Myocyte (in vitro differentiated cells): ENCODE measurements around the gene DAPK1. TPM values are rescaled to one million over a fixed set of nuclear protein-coding genes. Genes with fewer than 3 reads are reported as not detected.

Source experiments
- DNase-seq: peaks from one replicate; pipeline ENCODE4 v3.0.0-alpha.2; 2012; ENCODE audit warnings: low read depth
- total RNA-seq: library from RNA; depleted of rRNA; stranded (reverse); fragments of >200 nt; gene quantifications from 2 replicates; pipeline ENCODE4 v1.2.3, GENCODE V29; 2014

DAPK1 gene
- total RNA-seq, 1 donor from 2014 or later, result 68.3 TPM

DNA sequence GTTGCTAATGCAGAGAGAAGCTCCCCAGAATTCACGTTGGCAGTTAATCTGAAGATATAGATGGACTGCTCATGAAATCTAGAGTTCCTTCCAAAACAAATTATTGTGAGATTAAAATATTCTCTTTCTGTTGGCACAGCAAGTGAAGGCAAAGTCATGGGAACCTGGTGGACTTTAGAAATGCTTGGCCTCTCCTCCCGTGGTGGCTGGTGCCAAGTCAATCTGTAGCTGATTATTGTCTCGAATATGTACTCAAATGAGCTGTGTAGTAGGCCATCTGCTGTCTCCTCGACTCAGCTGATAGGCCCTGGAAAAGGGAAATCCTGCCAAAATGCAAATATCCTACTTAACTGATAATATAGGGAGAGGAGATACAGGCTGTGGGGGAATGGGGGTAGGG, 69.3 kb downstream of the DAPK1 start:
- DNase-seq, result no peak

DNA sequence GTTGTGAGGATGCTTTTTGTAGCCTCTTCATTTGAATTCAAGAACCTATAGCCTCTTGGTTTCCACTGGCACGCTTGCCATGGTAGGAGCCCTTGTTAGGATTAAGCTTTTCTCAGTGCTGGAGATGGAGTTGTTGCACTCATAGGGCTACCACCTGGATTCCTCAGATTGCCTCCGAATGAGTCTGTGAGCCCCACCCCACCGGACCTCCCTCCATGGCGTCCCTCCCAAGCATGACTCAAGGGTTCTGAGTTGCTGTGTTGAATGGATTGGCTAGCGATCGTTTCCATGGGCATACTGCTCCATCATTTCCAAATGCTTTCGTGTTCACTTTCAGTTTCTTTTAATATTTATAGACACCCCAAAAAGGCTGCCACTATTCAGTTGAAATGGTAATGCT, 69.9 kb downstream of the DAPK1 start:
- peak; percentile 49 for DNase-seq

DNA sequence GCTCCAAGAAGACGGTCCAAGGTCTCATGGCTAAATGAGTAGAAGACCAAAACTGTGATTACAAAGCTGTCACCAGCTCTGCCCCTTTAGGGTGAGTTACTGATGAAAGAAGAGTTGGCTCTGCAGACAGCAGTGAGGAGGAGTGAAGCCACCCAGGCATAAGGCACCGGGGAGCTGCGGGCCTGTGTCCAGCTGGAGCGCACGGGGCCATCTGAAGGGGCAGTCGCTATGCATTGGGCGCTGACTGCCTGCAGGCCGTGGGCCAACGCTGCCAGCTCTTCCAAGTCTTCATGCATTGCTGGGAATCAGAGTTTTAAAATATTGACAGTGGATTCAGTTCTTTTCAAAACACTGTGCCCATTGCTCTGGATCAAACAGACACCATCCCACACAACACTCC, 70.3 kb downstream of the DAPK1 start:
- no peak for DNase-seq

DNA sequence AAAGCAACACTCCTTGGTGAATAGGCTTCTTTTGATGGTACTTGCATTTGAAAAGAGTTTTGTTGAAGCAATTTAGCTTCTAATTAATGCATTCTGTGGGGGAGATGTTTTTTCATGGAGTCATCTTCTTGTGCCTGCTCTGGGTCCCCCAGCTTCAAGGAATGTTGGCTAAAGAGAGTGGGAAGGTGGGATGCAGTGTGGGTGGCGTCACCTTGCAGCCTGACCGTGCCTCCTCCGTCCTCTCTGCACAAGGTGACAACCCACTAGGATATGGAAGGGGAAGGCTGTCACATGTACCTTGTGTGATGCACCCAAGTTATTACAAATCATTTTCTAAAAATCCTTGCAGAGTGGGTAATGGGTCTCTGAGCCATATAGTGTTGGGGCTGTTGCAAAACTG, 70.7 kb downstream of the DAPK1 start:
- no peak for DNase-seq

DNA sequence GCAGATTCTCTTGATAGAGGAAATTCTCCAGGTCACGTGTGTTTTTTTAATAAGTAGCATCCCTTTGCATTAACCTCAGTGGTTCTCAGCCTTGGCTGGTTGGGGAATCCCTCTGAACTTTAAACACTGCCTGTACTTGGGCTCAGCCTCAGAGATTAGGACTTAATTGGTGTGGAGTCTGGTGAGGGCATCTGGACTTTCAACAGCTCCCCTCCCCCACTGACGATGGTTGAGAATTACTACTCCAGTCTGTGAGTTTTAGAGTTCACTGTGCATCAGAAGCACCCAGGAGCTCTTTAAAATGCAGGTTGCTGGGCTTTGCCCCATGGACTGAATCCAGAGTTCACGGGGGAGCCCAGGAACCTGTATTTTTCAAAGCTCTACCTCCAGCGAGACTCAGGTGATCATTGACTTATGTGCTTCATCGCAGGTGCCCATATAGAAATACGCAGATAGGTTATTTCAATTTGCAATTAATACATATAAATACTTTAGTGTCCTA, 71.4 kb downstream of the DAPK1 start:
- DNase-seq, result no peak

DNA sequence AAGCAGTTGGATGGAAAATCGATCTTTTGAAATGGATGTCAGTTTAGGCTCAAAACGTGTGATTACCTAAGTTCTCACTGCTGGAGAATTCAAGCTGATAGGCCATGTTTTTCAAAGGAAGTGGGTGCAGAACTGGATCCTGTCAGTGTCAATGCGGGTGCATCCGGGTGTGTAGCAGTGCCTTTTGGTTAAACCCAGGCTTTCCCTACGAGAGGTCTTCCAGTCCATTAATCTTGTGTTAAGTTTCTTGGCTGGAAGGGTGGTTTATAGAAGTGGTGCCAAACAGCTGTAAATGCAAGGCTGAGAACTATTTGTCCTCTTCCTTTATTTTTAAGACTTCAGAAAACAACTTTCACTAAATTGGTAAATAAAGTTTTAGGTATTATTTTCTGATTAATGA, 71.9 kb downstream of the DAPK1 start:
- DNase-seq, result no peak

DNA sequence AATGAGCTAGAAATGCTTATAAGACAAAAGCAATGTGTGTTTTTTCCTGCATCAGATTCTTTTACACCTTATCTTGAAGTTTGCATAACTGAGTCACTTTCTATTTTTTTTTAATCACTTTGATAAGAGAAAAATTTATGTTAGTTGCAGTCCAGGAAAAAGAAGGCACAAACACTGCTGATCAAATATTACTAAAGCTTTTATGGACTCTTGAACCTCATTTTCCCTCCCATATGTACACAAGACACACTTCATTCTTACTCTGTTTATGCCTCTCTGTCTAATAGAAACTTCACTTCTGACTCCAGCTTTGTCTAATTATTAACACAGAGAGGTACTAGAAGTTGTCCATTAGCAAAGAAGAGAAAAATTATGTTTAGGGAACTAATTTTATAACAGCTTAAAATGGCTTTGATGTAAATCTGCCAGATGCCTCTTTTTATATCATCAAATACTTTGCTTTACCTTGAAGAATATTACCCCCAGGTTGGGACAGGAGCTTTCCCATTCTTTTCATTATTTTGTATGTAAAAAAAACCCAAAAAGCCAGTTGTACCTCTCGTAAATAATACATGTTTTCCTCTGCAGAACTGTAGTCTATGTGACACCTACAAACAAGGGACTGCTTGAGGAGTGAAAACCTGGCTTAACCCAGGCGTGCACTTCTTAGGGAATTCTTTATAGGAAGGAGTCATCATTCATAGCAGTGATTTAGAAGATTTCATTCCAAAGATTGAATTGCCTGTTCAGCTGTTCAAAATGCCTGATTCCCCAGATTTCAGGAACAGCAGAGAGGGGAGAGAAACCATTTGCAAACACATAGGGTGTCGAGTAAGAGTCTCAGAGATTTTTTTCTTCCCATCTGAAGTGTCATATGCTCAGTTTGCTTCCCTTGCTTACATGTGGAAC, 72.6 kb downstream of the DAPK1 start:
- no peak for DNase-seq

DNA sequence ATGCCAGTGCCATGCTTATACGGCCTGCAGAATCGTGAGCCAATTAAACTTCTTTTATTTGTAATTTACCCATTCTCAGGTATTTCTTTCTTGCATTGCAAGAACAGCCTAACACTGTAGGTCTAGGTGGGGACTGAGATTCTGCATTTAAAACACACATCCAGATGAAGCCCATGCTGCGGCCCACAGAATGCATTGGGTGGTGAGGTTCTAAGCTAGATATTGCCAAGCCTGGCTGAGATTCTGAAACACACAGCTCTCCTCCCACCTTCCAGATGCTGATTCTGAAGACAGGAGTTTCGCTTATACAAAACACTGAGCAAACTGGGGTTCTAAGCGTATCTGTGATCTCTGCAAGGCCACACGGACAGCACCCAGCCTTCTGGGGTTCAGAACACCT, 75.1 kb downstream of the DAPK1 start:
- no peak for DNase-seq

DNA sequence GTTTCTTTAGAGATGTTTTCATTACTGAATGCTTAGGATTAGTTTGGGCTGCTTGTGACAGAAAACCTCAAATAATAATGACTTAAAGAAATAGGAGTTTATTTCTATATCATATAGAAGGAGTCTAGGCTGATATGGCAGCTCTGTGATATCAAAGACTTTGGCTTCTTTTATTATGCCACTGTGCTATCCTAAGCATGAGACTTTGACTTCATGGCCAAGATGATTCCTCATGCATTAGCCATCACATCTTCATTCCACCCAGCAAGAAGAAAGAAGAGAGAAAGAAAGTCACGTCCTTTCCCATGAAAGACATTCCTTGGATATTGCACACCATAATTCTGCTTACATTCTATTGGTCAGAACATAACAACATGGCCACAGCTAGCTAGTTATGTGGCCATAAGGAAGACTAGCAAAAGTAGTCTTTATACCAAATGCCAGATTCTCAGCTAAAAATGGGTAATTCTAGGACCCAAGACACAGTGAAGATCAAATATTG, 76.2 kb downstream of the DAPK1 start:
- no peak for DNase-seq

DNA sequence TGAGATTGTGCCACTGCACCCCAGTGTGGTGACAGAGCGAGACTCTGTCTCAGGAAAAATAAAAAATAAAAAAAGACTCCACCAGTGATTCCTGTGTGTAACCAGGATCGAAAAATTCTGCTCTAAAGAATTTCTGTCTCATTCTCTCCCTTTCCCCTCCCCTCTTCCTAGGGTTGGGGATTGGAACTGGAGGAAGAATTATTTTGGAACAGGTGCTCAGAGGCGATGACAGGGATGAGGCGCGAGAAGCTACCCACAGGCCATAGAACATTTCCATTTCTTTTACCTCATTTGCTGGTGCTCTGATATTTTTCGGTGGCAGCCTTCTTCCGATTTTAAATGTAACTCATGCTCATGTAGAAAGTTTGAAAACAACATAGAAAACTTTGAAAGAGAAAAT, 80.1 kb downstream of the DAPK1 start:
- DNase-seq, result peak; percentile 74

DNA sequence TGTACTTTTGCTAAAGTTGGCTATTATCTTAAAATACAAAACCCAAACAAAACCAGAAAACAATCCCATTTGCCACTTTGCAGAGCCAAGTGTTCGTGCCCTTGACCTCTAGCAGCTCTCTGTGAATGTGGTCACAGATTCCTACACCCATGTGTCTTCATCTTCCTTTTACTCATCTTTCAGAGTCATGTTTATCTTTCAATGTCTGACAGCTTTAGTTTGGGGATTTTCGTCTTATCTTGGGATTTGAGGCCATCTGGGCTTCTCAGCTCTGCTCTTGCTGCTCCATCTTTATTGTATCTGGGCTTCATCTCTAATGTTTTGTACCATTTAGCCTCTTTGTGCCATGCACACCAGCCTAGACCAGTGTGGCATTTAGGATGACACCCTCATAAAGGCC, 81.0 kb downstream of the DAPK1 start:
- DNase-seq, result peak; percentile 51

DNA sequence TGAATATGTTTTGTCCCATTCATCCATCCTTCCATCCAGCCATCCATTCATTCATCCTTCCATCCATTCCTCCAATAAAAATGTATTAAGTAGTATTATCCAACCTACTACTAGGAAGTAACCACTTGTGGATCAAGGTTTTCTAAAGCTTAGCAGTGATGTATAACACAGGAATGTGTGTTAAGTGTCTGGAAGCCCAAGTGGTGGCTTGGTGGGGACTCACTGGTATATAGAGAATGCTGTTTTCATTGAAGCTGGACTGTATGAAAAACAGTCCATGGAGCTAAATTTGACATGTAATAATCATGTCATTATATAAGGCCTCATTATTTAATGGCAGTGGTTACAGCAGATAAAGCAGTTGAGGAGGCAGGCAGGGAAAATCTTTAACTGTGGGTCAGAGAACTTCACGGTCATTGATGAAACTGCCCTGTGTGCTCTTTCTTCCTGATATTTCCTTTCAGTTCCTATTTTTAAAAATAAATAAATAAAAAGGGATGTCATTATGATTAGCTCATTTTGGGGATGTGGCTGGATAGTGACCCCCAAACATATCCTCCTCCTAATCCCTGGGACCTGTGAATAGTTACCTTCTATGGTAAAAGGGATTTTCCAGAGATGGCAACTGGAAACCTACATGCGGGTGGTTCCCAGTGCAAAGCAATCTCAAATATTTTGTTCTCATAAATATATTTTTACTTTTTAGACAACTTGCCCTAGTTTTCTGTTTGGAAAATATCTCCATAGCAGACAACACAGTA, 82.3 kb downstream of the DAPK1 start:
- peak; percentile 34 for DNase-seq

DNA sequence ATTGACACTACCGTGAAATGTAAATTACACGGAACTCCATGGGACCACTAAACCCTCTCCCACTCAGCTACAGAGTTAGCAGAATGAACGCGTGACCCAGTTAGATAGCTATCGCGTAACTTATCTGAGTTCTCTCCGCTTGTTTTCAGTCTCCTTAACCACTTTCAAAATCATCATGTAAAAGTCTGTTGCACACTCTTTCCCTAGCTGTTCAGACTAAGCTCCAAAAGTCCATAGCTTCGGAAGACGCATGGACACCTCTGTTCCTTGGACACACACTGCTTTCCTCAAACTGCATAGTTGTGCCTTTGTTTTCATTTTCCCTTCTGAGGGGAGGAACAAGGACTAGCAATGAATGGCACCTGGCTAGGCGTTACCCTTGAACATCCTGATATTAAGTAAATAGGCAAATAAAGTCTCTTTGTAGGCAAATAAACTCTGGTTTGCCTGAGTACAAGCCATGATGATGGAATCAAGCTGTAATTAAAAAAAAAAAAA, 83.3 kb downstream of the DAPK1 start:
- DNase-seq, result no peak

DNA sequence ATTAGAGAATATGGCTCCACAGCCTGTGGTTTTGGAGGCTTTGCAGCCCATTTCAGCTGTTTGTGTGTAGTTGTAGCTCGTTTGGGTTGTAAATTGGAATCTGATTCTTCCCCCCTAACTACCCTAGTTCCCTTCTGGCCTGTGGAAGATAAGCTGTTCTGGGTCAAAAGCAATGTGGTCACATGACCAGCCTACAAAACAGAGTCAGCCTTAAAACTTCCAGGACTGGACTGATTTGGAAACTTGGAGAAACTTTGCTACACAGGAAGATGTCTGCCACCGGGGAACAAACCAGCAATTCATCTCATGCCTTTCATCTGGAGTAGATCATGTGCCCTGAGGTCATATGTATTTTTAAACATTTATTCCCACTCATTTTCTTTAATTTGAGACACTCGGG, 83.8 kb downstream of the DAPK1 start:
- peak; percentile 42 for DNase-seq

DNA sequence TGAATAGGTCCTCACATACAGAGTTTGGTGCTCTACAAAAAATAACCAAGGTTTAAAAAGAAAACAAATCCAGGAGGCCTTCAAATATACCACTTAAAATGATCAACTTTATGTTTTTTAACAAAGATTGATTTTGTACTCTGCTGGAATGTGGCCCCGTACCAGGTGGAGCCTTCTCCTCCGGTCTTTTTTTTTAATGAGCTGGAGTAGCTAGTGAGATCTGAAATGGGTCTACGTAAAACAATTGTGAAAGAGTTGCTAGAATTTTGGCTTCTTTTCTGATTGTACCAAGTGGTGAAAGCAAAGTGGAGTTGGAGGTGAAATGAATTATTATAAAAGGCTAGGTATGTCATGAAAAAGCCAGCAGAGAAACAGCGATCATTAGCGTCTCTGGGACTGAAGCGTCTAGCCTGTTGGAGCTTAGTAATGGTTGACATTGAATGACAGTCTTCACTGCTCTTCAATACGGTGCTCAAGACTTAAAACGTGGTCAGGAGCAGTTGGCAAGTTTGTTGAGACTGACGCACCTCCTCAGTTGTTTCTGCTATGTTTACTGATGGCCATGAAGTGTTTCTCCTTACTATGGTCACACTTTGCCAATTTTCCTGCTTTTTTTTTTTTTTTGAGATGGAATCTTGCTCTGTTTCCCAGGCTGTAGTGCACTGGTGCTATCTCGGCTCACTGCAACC, 84.4 kb downstream of the DAPK1 start:
- DNase-seq, result no peak

DNA sequence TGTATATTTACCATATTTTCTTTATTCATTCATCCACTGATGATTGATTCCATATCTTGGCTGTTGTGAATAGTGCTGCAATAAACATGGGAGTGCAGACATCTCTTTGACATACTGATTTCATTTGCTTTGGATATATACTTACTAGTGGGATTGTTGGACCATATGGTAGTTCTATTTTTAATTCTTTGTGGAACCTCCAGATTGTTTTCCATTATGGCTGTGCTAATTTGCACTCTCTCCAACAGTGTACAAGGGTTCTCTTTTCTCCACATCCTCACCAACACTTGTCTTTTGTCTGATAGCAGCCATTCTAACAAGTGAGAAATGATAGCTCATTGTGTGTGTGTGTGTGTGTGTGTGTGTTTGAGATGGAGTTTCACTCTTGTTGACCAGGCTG, 86.7 kb downstream of the DAPK1 start:
- DNase-seq, result no peak

DNA sequence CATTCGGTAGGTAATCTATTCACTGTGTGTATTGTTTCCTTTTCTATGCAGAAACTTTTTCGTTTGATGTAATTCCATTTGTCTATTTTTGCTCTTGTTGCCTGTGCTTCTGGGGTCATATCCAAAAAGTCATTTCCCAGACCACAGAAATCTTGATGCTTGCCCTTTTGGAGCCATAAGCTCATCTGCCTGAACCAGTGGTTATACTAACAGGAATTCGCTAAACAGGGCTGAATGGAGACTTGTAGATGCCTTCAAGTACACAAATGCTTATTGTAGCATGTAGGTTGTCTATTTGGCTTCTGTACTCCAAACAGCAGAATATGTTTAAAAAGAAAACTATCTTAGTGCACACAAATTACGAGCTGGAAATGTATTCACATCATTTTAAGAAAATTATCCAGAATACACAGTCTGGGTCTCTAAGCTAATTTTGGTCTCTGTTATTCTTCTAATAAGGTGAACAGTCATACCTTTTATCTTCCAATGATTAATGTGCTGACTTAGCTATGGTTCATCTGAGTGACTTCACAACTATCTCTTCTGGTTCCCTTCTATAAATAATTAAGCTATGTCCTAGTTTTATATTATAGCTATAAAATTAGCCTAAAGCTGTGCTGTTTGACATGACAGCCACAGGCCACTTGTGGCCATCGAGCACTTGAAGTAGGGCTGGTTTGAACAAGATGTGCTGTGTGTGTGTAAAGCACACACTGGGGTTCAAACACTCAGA, 87.6 kb downstream of the DAPK1 start:
- DNase-seq, result no peak

DNA sequence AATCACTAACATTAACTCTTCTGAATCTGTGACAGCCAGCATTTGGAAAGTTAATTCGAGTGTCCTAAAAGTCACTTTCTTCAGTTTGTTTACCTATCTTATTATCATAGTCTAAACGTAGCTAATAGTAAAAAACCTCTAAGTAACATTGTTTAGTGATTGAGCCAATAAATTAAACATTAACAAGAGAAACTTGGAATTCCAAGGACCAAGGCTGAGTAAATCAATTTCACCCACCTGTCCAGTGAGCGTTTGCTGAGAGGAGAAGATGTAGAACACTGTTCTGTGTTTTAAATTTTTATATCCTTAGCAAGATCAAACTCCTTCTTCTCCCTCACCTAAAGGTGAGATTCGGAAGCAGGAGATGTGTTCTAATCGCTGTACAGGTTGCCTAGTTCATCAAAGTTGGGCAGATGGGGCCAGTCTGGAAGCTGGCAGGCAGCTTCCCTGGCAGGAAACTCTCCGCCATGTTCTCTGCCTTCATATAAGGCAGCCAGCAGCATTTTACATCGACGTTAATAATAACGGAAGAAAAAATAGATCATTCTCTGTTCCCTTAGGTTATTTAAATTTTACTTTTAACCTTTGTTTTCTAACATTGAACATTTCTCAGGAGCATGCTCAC, 89.2 kb downstream of the DAPK1 start:
- DNase-seq, result no peak

DNA sequence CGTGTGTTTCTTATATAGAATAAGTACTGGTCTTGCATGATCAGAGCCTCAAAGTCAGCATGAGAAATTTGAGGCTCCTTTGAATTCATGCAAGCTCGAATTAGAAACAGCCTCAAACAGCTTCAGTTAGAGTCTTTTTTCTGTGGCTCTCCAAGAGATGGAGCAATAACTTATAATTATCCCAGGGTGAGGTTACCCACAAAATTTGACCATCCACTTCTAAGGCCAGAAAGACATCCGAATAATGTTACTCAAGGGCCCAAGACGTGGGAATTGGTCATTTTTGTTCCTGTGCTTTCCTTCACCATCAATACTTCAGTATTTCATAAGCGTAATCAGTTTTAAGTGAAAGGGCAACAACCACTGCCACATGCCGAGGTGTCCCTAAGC, 89.7 kb downstream of the DAPK1 start:
- peak; percentile 64 for DNase-seq

DNA sequence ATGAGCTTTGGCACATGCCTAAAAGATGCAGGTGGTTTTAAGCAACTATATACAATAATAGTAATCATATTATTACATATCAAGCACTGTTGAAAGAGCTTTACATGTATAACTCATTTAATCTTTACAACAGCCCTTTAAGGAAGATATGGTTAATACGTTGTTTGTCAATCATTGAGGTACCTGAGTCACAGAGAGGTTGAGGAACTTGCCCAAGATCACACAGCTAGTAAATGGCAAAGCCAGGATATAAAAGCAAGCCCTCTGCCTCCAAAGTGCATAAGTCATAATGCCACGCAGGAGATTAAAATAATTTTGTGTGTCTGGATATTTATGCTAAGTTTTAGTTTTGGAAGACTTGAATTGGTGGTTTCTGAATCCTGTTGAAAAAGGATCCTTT, 90.2 kb downstream of the DAPK1 start:
- no peak for DNase-seq
